Medulla oblongata (tissue), 1 donor: ENCODE data around the gene PXYLP1.

ENCODE experiments used
- DNase-seq: peaks from one replicate; pipeline ENCODE4 v3.0.0-alpha.2; 2015; ENCODE audit errors: extremely low spot score

PXYLP1 gene

DNA sequence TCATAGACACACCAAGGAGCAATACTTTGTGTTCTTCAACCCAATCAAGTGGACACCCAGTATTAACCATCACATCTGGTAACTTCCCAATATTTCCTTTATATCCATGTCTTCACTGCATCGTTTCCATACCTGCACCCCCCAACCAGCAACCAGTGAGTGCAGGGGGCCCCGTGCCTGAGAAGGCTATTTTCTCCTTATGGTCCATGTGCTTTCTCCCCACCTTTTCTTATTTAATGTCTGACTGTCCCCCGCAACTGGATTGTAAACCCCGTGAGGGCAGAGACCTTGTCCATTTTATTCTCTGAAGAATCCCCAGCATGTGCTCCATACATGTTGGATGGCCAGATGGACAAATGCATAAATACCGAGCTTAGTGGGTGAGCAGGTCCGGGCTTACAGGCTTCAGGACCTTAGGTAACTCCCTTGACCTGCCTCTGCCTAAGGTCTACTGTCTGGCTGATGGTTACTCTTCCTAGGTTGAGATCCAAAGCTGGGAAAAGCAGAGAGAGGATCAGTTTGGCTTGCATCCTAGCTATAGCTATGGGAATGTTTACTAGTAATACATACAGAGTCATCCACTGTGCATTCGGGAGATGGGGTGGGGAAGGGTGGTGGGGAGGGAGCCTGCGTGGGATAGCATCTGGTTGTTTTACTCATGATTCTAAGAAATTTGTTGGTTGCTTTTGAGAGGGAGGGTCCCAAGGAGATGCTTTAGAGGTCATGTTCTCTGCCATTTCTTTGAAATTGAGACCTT lies 41.5 kb downstream of the PXYLP1 start:
- DNase-seq: no peak

DNA sequence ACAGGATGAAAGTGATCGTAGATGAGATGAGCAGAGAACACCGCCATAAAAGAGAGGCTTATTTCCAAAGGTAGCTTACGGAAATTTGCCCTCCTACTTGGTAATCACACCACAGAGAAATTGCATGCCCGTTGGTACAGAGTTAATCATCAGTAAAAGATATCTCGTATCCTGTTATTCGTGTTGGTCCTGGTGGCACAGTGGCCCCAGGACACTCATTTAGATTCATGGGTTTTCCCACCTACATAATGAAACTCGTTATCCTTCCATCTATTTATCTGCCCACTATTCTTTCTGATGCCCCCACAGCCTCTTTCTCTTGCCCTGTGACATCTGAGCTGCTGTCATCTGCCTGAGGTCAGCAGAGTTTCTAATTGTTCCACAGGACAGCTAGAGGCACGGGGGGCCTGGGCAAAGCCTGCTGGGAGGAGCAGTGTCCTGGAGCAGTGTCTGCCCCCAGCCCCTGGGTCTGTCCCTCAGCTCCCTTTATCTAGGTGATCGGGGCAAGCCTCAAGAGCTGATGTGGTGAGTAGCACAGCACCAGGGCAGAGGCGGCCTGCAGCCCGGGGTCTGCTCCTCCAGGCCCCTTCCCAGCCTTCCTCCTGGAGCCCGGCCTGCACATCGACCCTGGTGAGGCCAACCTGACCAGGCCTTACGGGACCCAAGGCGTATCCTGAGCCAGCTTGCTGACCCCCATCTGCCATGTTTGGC lies 42.2 kb downstream of the PXYLP1 start:
- no peak for DNase-seq

DNA sequence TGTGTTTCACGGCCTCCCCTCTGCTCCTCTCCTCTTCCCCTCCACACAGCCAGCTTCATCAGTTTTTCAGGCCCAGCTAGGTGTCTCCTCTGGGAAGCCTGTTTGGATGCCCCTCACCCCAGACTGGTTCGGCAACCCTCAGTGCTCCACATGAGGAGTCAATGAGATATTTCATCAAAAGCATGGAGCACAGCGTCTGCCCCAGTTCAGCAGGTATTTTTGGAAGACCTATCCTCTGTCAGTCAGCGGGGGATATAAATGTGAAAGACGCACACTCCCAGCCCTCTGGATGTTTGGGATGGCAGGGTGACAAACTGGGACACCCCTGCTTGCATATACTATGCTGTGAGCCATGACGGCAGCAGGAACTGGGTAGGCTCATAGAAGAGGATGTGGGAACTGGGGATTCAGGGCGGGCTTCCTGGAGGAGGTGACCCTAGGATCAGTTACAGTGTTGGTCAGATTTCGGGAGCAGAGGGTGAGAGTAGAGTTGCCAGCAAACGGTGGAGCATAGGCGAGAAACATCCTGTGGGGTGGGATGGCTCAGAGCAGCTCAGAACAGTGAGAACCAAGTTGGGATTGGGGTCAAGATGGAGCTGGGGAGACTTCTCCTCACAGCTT lies 42.9 kb downstream of the PXYLP1 start:
- no peak for DNase-seq

DNA sequence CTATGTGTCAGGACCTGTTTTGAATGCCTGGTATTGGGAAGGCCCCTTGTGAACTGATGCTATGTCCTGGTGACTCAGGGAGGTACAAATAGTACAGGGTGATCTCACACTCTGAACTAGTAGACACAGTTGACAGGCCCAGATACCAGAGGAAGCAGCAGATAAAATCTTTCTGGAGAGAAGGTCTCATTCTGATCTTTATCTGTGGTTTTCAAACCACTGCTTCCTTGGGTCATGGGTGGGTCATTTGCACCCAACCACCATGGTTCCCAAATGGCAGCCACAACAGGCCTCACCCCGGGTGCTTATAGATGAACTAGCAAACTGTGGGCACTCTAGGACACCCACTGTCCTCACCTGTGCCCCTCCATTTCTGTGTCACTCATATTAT lies 43.4 kb downstream of the PXYLP1 start:
- no peak for DNase-seq

DNA sequence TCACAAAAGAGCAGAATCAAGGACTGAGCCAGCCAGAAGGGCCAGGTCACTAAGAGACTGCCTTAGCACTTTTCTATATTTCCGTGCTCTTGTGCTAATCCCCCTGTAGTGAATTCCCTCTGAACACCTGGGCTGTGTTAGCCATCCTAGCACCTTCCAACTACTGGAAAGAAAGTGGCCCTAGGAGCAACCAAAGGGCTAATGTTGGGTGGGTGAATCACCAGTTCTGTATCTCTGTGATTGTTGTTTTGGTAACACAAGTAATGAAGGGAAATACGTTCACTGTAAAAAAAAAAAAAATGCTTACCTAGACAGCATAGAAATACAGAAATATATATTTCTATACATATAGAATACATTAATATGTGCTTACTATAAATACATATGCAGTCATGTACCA lies 43.9 kb downstream of the PXYLP1 start:
- DNase-seq: no peak

DNA sequence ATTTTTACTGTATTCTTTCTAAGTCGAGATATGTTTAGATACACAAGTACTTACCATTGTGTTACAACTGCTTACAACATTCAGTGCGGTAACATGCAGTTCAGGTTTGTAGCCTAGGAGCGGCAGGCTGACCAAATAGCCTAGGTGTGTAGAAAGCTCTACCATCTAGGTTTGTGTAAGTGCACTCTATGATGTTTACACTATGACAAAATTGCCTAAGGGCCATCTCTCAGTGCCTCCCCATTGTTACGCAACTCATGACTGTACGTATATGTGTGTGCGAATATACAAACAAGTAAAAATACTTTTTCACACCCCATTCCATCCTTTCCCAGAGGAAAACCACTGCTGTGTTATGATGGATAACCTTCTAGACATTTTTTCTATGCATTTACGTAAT lies 44.3 kb downstream of the PXYLP1 start:
- no peak for DNase-seq

DNA sequence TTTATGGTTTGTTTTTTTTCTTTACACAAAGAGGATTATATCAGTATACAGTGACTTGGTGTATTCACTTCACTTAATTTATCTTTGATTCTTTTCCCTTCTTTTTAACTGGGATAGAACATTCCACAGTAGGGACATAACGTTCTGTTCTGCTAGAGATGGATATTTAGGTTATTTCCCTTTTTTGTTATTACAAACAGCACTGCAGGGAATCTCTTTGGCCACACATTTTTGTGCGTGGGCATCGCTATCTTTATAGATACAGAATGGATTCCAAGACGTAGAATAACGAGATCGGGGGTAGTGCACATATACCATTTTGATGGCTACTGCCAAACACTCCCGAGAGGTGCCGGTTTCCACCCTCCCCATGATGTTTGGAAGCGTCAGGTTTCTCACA lies 44.8 kb downstream of the PXYLP1 start:
- DNase-seq: no peak

DNA sequence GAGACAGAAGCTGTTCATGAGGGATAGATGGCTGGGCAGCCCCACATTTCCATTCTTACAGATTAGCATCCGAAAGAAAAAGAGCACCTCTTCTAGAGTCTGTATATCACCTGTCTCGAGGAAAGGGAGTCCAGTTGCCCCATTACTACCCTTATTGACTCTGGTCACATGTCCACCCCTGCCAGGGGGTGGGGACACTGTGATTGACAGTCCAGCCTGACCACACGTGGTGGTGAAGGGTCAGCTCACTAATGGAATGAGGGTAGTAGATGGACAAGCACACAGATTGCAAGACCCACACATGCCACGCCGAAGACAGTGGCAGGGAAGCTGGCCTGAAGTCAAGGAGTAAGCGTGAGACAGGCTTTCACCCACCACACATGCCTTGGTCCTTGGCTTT lies 45.8 kb downstream of the PXYLP1 start:
- no peak for DNase-seq

DNA sequence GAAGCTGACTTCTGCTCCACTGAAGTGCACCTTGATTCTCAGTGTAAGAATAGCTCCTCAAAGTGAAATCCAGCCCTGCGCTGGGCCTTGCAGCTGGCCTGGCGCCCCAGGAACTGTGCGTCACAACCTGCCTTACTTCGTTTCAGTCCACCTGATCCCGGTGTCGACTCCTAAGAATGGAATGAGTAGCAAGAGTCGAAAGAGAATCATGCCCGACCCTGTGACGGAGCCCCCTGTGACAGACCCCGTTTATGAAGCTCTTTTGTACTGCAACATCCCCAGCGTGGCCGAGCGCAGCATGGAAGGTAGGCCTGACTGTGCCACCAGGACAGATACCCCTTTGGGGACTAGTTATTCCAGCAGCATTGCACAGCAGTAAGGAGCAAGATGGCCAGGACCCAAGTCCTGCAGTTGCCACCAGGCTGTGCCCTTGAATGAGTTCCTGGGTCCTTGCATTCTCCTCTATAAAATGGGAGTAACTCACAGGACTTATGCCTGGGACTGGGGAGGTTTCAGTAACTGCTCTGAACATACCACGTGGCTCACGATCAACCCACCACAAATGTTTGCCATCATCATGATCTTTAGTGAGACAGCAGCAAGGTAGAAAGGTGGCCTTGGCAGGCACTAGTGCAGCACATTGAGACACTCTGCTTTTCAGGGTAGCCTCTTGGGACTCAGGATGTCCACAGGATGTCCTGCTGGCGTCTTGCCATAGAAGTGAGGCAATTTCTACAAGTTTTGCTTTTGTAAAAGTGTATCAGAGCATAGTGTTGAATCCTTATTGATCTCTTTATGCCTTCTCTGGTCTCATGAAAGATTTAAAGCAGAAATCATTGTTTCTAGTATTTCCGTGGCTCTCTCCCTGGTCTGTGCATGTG lies 46.8 kb downstream of the PXYLP1 start:
- no peak for DNase-seq

DNA sequence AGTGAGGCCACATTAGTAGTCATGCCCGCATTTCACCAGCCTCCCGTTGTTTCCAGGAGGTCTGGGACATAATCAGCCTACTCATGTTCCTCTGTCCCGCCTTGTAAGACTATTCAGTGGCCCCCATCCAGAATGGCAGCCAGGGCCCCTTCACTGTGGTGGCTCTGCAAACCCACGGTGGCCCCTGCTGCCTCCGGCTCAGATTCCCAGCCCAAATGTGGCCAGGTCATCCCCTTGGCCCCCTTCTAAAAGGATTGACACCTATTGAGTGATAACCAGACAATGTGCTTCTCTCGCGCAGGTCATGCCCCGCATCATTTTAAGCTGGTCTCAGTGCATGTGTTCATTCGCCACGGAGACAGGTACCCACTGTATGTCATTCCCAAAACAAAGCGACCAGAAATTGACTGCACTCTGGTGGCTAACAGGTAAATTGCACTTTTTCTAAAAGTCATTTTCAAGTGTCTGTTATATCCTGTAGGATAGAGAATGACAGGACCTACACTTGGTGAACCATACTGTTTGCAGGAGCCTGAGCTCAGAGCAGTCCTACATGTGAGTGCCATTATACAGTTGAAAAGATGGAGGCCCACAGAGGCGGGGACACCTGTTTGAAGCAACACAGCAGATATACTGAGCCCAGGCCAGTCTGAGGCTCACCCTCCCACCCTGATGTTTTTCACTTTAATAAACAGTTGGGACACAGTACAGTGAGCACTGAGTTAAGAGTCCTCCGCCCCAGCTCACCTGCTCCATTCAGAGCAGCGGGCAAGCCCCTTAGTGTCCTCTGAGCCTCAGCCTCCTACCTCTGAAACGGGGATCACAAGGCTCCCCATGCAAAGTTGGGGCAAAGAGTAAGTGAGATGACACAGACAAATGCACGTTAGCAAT lies 47.7 kb downstream of the PXYLP1 start:
- DNase-seq: peak; percentile 27

DNA sequence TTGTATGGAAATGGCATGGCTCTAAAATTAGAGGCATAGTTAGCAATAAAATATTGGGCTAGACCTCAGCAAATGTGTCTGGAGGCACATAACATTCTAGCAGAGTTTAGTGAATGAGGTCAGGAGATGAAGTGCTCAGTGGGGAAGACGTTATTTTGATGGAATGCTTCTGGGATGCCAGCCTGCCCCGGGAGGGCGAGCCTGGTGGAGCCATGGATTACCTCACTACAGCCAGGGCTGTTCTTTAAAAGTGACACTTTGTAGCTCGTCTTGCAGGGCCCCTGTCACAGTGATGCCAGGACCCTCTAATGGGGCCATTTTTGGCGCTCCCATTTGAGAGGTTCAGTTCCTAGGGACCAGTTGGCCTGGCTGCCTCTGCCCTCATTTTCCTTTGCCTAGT lies 48.5 kb downstream of the PXYLP1 start:
- DNase-seq: peak; percentile 61

DNA sequence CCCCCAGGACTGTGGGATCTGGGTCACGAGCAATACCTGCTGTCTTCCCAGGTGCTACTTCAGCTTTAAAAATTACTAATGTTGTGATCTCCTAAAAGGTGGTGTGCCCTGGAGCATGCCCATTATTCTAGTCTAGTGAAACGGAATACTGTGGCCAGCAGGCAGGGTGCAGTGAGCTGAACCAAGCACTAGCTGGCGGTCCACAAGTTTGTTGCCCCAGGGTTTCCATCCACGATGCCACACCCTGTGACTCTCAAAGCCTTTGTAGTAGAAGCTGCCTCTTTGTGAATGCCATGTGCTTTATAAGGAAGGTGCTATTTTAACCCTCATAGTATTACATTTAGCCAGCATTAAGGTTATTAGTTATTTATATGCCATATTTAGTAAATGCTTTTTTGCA lies 49.1 kb downstream of the PXYLP1 start:
- no peak for DNase-seq

DNA sequence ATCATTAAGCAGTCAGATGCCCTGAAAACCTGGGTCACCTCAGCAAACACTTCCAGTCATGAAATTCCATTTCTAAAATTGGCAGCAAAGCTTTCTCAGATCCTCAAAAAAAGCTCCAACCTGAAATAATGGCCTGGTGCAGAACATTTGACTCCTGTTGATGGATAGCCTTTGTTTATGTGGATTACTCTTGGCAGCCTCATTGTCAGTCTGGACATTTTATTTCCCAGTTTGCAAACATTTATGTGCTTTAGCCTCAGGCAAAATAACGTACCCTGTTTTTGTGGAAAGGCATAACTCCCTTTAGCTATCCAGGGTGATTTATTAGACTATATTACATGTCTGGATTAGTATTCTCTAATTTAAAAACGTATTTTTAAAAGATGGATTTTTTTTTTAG lies 53.9 kb downstream of the PXYLP1 start:
- DNase-seq: no peak

DNA sequence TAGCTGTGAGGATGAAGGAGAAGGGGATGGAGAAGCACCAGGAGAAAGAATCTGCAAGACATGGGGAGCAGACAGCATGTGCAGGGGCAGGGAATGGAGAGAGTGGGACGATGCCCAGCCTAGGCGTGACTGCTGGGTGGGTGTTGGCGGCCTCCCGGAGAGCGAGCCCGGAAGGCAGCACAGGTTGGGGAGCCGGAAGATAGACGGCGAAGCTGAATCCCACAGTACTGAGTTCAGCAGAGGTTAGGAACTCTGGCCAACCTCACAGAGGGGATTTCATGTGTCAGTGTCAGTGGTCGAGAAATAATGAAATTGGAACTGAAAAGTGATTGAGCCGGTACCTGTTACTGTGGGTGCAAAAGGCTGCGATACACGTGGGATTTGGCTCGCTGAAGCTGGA lies 55.2 kb downstream of the PXYLP1 start:
- no peak for DNase-seq

DNA sequence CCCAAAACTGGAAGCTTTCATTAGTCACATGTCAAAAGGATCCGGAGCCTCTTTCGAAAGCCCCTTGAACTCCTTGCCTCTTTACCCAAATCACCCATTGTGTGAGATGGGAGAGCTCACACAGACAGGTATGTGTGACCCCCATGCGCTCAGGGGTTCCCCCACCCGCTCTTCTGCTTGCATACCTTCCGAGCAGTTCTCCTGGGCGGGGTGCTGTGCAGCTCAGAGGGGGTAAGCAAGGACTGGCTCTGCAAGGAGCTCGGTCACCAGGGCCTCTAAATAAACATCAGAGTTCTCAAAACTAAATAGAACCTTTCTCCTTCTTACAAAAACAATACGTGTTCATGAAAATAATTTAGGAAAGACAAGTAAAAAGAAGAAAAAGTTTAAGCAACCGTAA lies 55.7 kb downstream of the PXYLP1 start:
- no peak for DNase-seq

DNA sequence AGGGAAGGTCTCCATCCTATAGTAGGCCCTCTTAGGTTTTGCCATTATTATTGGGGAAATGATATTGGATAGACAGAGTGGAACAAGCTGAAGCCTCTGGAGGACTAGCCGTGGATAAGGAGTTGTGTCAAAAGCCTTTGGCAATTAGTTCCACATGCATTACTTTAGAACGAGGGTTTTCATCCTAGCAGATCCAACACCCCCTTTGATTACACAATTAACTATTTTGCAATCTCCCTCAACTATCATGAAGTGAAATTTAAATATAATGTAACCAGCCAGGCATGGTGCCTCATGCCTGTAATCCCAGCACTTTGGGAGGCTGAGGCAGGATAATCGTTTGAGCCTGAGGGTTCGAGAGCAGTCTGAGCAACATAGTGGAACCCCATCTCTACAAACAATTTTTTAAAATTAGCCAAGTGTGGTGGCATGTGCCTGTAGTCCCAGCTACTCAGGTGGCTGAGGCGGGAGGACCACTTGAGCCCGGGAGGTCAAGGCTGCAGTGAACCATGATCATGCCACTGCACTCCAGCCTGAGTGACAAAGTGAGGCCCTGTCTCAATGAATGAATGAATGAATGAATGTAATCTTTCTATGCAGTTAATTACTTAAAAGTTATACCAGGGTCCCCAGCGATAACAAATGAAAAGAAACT lies 56.8 kb downstream of the PXYLP1 start:
- DNase-seq: no peak

DNA sequence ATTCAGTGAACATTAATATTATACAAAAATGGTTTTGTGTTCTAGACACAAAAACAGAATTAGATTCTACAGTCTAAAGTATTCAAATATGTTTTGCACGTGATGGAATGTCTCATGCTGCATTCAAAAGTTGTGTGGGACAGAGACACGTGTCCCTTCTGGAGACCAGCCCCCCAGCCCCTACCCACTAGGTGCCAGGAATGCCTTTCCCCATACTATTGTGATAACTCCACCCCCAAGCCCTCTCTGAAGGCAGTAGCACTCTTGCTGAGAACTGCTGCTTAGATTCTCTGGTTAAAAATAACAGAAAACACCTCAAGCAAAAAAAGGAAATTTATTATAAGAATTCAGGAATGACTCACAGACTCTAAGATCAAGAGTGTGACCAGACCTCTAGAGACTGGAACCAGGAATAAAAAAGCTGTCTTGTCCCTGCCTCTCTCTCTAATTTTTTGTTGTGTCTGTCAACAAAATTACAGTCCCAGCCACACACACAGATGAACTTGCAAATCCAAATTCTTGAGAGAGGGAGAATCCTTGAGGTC lies 57.7 kb downstream of the PXYLP1 start:
- DNase-seq: no peak

DNA sequence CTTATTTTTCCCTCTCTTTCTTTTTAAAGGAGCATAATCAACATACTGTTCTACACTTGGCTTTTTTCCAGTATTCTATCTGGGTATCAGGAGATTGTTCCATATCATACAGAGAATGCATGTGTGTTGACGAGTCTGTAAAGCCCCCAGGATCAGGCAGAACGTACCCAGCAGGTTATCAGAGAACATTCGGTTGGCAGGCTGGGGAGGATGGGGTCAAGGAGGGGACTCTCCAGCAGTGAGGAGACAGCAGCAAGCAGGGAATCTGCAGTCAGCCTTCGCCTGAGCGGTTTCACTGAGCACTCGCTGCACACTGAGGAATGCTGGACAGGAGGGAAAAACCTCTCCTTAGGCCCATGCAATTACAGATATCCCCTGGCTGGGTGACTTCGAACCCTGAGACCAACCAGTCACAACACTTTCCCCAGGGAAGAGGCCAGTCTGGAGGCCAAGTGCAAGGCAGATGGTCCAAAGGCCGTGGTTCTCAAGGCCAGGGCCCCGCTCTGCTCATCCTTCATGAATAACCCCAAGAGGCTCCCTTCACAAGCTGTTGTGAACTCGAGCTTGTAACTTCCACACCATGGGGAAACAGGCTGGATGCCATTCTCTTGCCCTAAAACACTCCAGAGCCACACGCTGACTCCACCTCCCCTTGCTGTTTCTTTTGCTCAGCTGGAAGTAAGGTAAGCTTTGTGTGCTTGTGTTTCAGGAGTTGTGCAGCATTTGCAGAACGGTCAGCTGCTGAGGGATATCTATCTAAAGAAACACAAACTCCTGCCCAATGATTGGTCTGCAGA lies 60.1 kb downstream of the PXYLP1 start:
- no peak for DNase-seq

DNA sequence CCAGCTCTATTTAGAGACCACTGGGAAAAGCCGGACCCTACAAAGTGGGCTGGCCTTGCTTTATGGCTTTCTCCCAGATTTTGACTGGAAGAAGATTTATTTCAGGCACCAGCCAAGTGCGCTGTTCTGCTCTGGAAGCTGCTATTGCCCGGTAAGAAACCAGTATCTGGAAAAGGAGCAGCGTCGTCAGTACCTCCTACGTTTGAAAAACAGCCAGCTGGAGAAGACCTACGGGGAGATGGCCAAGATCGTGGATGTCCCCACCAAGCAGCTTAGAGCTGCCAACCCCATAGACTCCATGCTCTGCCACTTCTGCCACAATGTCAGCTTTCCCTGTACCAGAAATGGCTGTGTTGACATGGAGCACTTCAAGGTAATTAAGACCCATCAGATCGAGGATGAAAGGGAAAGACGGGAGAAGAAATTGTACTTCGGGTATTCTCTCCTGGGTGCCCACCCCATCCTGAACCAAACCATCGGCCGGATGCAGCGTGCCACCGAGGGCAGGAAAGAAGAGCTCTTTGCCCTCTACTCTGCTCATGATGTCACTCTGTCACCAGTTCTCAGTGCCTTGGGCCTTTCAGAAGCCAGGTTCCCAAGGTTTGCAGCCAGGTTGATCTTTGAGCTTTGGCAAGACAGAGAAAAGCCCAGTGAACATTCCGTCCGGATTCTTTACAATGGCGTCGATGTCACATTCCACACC lies 60.9 kb downstream of the PXYLP1 start:
- peak; percentile 18 for DNase-seq
